GM19452 (cell line): ENCODE measurements around the gene RPRD1B.

ENCODE experiments used
- ATAC-seq: cut with Tn5 transposase; IDR thresholded peaks from one replicate; pipeline ENCODE4 v1.9.1; 2021; ENCODE audit not compliant: unreplicated experiment

The RPRD1B gene

GRCh38 chr20:38133680-38134426 lies 100.3 kb downstream of the RPRD1B start:
- ATAC-seq, result no peak

GRCh38 chr20:38134427-38135270 lies 101.1 kb downstream of the RPRD1B start:
- no peak for ATAC-seq

- no peak for ATAC-seq
These were observed 101.7 kb downstream of the RPRD1B start for GRCh38 chr20:38135271-38135650.

DNA sequence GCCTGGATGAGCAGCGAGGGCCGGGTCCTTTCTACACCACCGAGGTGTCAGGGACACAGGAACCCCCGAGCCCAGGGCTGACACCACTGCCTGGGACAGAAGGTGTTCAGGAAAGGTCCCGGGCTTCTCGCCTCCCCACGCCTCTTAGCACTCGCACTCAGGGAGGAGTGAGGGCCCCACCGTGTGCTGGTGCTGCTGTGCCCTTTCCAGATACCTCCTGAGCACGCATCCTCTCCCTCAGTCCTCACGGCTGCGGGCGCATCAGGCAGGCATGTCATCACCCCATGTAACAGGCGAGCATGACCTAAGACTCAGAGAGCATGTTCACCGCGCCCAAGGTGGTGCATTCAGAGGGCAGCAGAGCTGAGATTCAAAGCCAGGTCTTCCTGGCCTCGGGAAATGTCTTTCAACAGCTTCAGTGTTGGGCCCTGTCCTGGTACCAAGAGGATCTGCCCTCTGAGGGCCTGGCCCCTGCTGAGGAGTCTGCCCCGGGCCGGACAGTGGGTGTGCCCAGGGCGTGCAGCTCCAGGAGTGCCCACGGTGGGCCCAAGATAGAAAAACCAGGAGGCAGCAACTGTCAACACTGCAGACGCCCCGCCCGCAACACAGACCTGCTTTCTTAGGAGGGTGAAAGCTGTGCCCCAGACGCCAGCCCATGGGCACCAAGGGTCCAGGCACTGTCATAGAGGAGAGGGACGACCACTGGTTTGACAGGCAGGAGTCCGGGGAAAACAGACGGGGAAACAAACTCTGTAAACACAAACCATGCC lies 102.3 kb downstream of the RPRD1B start:
- no peak for ATAC-seq

GRCh38 chr20:38136421-38137245 lies 103.1 kb downstream of the RPRD1B start:
- no peak for ATAC-seq

DNA sequence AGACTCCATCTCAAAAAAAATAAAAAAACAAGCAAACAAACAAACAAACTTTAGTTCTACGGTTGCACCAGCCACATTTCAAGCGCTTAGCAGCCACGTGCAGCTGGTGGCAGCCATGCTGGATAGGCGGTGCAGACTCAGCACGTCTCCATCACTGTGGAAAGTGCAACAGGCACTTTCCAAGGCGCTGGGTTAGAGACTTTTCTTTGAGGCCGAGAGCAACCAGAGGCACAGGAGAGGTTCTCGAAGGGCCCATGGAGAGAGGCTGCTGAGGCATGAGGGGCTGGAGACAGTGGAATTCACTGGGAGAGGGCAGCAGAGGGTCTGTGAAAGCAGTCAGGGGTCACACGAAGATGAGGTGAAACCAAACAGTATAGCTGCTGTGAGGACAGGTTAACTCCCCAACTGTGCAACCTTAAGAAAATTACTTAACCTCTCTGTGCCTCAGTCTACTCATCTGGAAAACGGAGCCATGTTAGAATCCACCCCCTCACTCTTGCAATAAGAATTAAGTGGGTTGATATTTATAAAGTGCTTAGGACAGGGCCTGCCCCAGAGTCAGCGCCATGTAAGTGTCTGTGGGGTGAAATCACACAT lies 104.0 kb downstream of the RPRD1B start:
- no peak for ATAC-seq

GRCh38 chr20:38138086-38138778 lies 104.7 kb downstream of the RPRD1B start:
- no peak for ATAC-seq

DNA sequence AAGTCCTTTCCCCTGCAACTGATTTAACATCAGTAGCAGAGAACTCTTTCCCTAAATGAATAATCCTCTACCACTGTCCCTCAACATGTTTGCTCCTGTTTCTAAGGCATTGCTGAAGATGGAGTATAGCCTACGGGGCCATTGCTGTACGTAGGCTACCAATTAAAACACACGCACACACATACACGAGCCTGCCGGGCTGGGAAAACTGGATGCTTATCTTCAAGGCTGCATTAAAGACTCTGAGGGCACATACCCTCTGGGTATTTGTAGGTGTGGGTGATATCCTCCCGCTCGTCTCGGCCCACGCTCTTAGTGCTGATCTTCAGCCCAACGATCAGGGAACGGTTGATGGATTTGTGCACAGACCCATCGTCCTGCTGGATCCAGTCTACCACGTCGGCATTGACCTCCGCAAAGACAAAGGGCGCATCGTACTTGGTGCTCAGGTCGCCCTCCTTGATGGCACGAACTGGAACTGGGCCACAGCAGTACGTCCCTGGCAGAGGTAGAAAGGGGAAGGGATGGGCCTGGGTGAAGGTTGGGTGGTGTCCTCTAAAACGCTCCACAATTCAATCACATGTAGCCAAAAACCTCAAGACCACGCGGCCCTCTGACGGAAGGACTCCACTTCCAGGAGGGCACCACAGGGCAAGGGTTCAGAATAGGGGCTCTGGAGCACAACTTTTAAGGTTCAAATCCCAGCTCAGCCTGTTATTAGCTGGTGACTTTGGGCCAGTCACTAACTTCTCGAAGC lies 105.8 kb downstream of the RPRD1B start:
- no peak for ATAC-seq

- ATAC-seq, result no peak
These were observed 106.6 kb downstream of the RPRD1B start for GRCh38 chr20:38139977-38140753.

DNA sequence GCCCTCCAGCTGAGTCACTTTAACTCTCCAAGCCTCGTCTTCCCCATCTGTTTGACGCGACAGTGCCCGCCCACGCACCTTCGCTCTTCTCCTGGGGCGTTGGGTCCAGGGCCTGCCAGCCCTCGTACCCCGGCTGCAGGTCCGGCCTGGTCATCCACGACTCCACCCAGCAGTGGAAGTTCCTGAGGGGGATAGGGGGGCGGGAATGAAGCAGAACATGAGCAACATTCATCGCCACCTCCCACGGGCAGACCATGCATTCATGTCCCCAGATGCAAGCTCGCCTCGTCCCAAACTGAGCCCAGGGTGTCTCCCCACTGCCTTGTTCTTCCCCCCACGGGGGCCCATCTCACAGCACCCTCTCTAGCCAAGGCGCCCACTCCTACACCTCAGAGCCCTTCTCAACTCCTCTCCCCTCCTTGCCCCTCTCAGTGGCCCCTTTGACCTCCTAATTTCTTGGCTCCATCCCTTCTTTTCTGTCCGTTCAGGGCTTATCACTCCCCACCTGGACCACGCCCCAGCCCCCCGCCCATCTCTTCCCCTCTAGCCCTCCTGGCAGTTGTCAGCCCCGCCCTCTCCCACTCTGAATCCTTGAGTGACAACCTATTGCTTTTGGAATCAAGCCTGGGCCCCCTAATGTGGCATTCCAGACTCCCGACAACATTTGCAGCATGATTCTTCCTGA lies 107.8 kb downstream of the RPRD1B start:
- no peak for ATAC-seq
